ENCODE measurements around the gene NXPE3.

The NXPE3 gene

GRCh38 chr3:101829437-101829830, 50.4 kb downstream of the NXPE3 start:
- Histone ChIP-seq H3K4me1 (ENCODE audit: insufficient read depth, low read length) (peaks cover 11% of the 10 kb centered on the region; the same call in 1 of the 2 replicates), H3K9me3 (ENCODE audit: control insufficient read depth, insufficient read depth, low read length) (no peaks in the 10 kb centered on the region), H3K9ac (ENCODE audit: low read depth, low read length) (no peak overlapping the region), H3K36me3 (ENCODE audit: insufficient read depth, low read length) (no peaks in the 10 kb centered on the region)

- no peaks in the 10 kb centered on the region for H3K9me3 ChIP-seq (ENCODE audit: control insufficient read depth, insufficient read depth, low read length)
- H3K36me3 ChIP-seq (ENCODE audit: insufficient read depth, low read length) = no peaks in the 10 kb centered on the region
- no peak overlapping the region for H3K9ac ChIP-seq (ENCODE audit: low read depth, low read length)
- H3K4me1 ChIP-seq (ENCODE audit: insufficient read depth, low read length) = peaks cover 11% of the 10 kb centered on the region; the same call in 1 of the 2 replicates
These were observed 50.9 kb downstream of the NXPE3 start for GRCh38 chr3:101829874-101830273.

GRCh38 chr3:101833446-101833974, 54.5 kb downstream of the NXPE3 start:
- no peaks in the 10 kb centered on the region for H3K36me3 ChIP-seq (ENCODE audit: insufficient read depth, low read length)
- peaks cover 8% of the 10 kb centered on the region; the same call in 1 of the 2 replicates for H3K4me1 ChIP-seq (ENCODE audit: insufficient read depth, low read length)

GRCh38 chr3:101835676-101836075, 56.7 kb downstream of the NXPE3 start:
- Histone ChIP-seq H3K4me1 (ENCODE audit: insufficient read depth, low read length) (no peaks in the 10 kb centered on the region), H3K9ac (ENCODE audit: low read depth, low read length) (no peak overlapping the region), H3K36me3 (ENCODE audit: insufficient read depth, low read length) (no peaks in the 10 kb centered on the region), H3K9me3 (ENCODE audit: control insufficient read depth, insufficient read depth, low read length) (no peaks in the 10 kb centered on the region)

More at GRCh38 chr3:101833446-101833974, 54.5 kb downstream of the NXPE3 start:
- no peak overlapping the region for H3K9ac ChIP-seq (ENCODE audit: low read depth, low read length)
- no peaks in the 10 kb centered on the region for H3K9me3 ChIP-seq (ENCODE audit: control insufficient read depth, insufficient read depth, low read length)

- Histone ChIP-seq H3K4me1 (ENCODE audit: insufficient read depth, low read length) (no peaks in the 10 kb centered on the region), H3K36me3 (ENCODE audit: insufficient read depth, low read length) (no peaks in the 10 kb centered on the region), H3K9me3 (ENCODE audit: control insufficient read depth, insufficient read depth, low read length) (no peaks in the 10 kb centered on the region), H3K9ac (ENCODE audit: low read depth, low read length) (no peak overlapping the region)
These were observed 57.1 kb downstream of the NXPE3 start for GRCh38 chr3:101836160-101836559.

- Histone ChIP-seq H3K9me3 (ENCODE audit: control insufficient read depth, insufficient read depth, low read length) (no peaks in the 10 kb centered on the region), H3K9ac (ENCODE audit: low read depth, low read length) (no peak overlapping the region), H3K36me3 (ENCODE audit: insufficient read depth, low read length) (no peaks in the 10 kb centered on the region), H3K4me1 (ENCODE audit: insufficient read depth, low read length) (peaks cover 3% of the 10 kb centered on the region; the same call in 1 of the 2 replicates)
These were observed 57.9 kb downstream of the NXPE3 start for GRCh38 chr3:101836652-101837598.

GRCh38 chr3:101838691-101839090, 59.7 kb downstream of the NXPE3 start:
- no peaks in the 10 kb centered on the region for H3K9me3 ChIP-seq (ENCODE audit: control insufficient read depth, insufficient read depth, low read length)
- no peaks in the 10 kb centered on the region for H3K36me3 ChIP-seq (ENCODE audit: insufficient read depth, low read length)
- H3K9ac ChIP-seq (ENCODE audit: low read depth, low read length) = no peak overlapping the region
- peaks cover 7% of the 10 kb centered on the region; the same call in 1 of the 2 replicates for H3K4me1 ChIP-seq (ENCODE audit: insufficient read depth, low read length)

GRCh38 chr3:101840066-101840465, 61.1 kb downstream of the NXPE3 start:
- Histone ChIP-seq H3K36me3 (ENCODE audit: insufficient read depth, low read length) (no peaks in the 10 kb centered on the region), H3K9ac (ENCODE audit: low read depth, low read length) (no peak overlapping the region), H3K4me1 (ENCODE audit: insufficient read depth, low read length) (peaks cover 7% of the 10 kb centered on the region; the same call in 1 of the 2 replicates), H3K9me3 (ENCODE audit: control insufficient read depth, insufficient read depth, low read length) (no peaks in the 10 kb centered on the region)

- 0 out of 2 replicates have a peak overlapping the region, but pooled peaks have one; percentile 8 for H3K9ac ChIP-seq (ENCODE audit: low read depth, low read length)
- H3K4me1 ChIP-seq (ENCODE audit: insufficient read depth, low read length) = peaks cover 13% of the 10 kb centered on the region; the same call in 1 of the 2 replicates
- H3K9me3 ChIP-seq (ENCODE audit: control insufficient read depth, insufficient read depth, low read length) = no peaks in the 10 kb centered on the region
- H3K36me3 ChIP-seq (ENCODE audit: insufficient read depth, low read length) = no peaks in the 10 kb centered on the region
These were observed 63.4 kb downstream of the NXPE3 start for GRCh38 chr3:101842245-101842934.

GRCh38 chr3:101842935-101843330, 63.9 kb downstream of the NXPE3 start:
- Histone ChIP-seq H3K9me3 (ENCODE audit: control insufficient read depth, insufficient read depth, low read length) (no peaks in the 10 kb centered on the region), H3K9ac (ENCODE audit: low read depth, low read length) (no peak overlapping the region), H3K4me1 (ENCODE audit: insufficient read depth, low read length) (peaks cover 15% of the 10 kb centered on the region; the same call in 1 of the 2 replicates), H3K36me3 (ENCODE audit: insufficient read depth, low read length) (no peaks in the 10 kb centered on the region)

- H3K9ac ChIP-seq (ENCODE audit: low read depth, low read length) = no peak overlapping the region
- peaks cover 20% of the 10 kb centered on the region; the same call in 1 of the 2 replicates for H3K4me1 ChIP-seq (ENCODE audit: insufficient read depth, low read length)
- no peaks in the 10 kb centered on the region for H3K9me3 ChIP-seq (ENCODE audit: control insufficient read depth, insufficient read depth, low read length)
- H3K36me3 ChIP-seq (ENCODE audit: insufficient read depth, low read length) = no peaks in the 10 kb centered on the region
These were observed 66.4 kb downstream of the NXPE3 start for GRCh38 chr3:101845425-101845824.

GRCh38 chr3:101846709-101847108, 67.7 kb downstream of the NXPE3 start:
- no peak overlapping the region for H3K9ac ChIP-seq (ENCODE audit: low read depth, low read length)
- no peaks in the 10 kb centered on the region for H3K36me3 ChIP-seq (ENCODE audit: insufficient read depth, low read length)
- H3K4me1 ChIP-seq (ENCODE audit: insufficient read depth, low read length) = peaks cover 19% of the 10 kb centered on the region; the same call in 1 of the 2 replicates
- H3K9me3 ChIP-seq (ENCODE audit: control insufficient read depth, insufficient read depth, low read length) = no peaks in the 10 kb centered on the region

GRCh38 chr3:101847328-101847727, 68.3 kb downstream of the NXPE3 start:
- no peaks in the 10 kb centered on the region for H3K9me3 ChIP-seq (ENCODE audit: control insufficient read depth, insufficient read depth, low read length)
- no peak overlapping the region for H3K9ac ChIP-seq (ENCODE audit: low read depth, low read length)
- no peaks in the 10 kb centered on the region for H3K36me3 ChIP-seq (ENCODE audit: insufficient read depth, low read length)
- peaks cover 13% of the 10 kb centered on the region; the same call in 1 of the 2 replicates for H3K4me1 ChIP-seq (ENCODE audit: insufficient read depth, low read length)

- peaks cover 13% of the 10 kb centered on the region; the same call in 1 of the 2 replicates for H3K4me1 ChIP-seq (ENCODE audit: insufficient read depth, low read length)
- H3K36me3 ChIP-seq (ENCODE audit: insufficient read depth, low read length) = peaks cover 7% of the 10 kb centered on the region; the same call in 1 of the 2 replicates
- peak overlapping the region; percentile 53; the same call in 1 of the 2 replicates for H3K9ac ChIP-seq (ENCODE audit: low read depth, low read length)
- no peaks in the 10 kb centered on the region for H3K9me3 ChIP-seq (ENCODE audit: control insufficient read depth, insufficient read depth, low read length)
These were observed 69.3 kb downstream of the NXPE3 start for GRCh38 chr3:101848326-101848725.
